GM19395 (cell line): ENCODE results near the gene GRM8.
A peak's percentile ranks its signal among the peaks of the same experiment; 100 is the strongest.

Source experiments
- ATAC-seq: cut with Tn5 transposase; IDR thresholded peaks from one replicate; pipeline ENCODE4 v1.9.1; 2021; ENCODE audit warnings: mild to moderate bottlenecking, moderate library complexity; ENCODE audit not compliant: unreplicated experiment

GRM8 gene

GRCh38 chr7:126569402-126569801, 683.3 kb downstream of the GRM8 start:
- ATAC-seq = peak; percentile 89

- ATAC-seq = no peak
Measured at GRCh38 chr7:126557271-126557670, 695.5 kb downstream of the GRM8 start.

DNA sequence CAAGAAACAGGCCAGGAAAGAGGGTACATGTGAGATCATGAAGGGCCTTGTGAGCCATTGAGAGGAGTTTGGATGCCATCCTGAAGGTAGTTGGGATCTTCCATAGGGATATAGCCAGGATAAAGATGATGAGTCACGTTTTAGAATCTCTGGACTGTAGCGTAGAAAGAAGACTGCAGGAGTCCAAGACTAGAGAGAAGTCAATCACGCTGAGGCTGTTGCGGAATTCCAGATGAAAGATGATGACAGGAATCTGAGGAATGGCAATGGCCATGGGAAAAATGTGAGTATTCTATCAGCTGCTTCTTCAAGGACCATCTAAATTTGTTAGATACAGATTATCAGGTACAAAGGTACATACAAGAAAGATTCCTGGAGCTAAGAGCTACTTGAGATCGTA, 711.3 kb downstream of the GRM8 start:
- ATAC-seq = no peak

GRCh38 chr7:126535176-126535575, 717.6 kb downstream of the GRM8 start:
- no peak for ATAC-seq

DNA sequence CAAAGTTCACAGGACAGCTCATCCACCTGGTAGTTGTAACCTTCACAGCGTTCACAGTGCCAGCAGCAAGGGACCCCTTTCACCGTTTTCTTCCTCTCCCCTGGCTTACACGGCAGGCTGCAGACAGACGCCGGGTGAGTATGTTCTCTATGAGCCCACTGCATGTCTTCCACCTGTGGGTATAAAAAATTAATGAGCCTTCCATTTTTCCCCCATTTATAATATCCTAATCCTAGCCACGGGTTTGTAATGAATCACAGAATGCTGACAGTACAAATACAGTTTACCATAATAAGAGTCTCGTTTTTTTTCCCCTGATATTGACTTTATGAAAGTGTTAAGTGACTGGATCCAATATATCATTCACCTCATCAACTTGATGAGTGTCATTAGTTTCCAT, 719.0 kb downstream of the GRM8 start:
- no peak for ATAC-seq

DNA sequence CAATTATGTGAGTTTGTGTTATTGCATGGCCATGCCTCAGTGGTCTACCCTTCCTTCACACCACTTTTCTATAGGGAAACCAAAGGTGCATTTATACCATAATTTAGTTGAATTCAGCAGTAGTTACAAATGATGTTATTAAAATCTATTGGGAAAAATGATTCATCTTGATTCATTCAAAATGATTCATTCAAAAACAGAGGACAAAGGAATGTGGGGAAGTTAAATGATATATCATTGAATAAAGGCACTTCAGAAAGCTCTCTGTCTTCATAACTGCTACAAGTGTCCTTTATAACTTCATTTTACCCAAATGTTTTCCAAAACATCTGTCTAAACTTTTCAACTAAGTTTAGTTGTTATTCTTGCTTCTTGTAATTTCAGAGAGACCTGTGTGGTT, 722.9 kb downstream of the GRM8 start:
- no peak for ATAC-seq

- peak; percentile 78 for ATAC-seq
Measured at GRCh38 chr7:126529254-126529653, 723.5 kb downstream of the GRM8 start.

GRCh38 chr7:126525906-126526305, 726.8 kb downstream of the GRM8 start:
- no peak for ATAC-seq

GRCh38 chr7:126524967-126525366, 727.8 kb downstream of the GRM8 start:
- ATAC-seq = no peak

- ATAC-seq = no peak
Measured at GRCh38 chr7:126511046-126511445, 741.7 kb downstream of the GRM8 start.

DNA sequence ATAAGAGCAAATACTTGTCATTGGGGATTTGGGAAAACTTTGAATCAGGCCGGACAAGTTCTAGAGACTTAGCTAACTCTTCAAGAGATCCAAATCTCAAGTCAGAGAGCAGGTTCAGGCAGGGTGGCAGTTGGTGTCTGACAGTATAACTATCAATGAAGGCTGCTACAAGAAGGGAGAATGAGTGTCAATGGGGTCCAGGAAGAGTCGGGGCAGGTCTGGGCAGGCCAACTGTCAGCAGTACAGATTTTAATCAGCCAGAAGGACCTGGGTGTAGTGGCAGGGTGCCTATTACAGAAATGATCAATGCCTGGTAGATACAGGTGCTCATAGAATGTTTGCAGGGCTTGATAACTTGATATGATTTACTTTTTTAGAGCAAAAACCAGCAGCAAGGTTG, 751.1 kb downstream of the GRM8 start:
- ATAC-seq = no peak

DNA sequence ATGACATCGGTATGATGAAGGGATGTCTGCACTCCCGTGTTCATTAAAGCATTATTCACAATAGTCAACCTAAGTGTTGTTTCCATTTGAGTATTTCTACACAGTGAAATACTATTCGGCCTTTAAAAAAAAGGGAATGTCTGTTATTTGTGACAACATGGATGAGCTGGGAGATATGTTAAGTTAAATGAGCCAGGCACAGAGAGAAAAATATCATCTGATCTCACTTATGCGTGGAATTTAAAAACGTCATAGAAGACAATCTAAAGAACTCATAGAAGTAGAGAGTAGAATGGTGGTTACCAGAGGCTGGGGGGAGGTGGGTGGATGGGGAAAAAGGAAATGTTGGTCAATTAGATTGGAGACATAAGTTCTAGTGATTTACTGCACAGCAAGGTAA, 753.3 kb downstream of the GRM8 start:
- ATAC-seq = no peak

DNA sequence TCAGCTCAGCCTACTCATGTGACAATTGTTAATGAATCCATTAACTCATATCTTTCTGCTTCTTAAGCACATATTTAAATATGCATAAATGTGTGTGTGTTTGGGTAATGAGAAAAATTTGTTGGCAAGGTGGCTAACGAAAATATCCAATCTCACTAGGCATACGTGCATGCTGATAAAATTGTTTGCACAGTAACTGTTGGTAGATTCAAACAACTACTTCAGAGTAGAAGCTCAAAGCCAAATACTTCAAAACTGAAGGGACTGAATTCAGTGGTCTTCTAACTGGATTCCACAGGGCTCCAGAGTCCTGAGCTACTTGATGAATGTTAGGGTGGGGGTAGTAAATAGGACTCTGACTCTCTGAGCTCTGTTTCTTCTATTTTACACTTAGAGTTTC, 757.0 kb downstream of the GRM8 start:
- no peak for ATAC-seq

- no peak for ATAC-seq
Measured at GRCh38 chr7:126495001-126495400, 757.7 kb downstream of the GRM8 start.

DNA sequence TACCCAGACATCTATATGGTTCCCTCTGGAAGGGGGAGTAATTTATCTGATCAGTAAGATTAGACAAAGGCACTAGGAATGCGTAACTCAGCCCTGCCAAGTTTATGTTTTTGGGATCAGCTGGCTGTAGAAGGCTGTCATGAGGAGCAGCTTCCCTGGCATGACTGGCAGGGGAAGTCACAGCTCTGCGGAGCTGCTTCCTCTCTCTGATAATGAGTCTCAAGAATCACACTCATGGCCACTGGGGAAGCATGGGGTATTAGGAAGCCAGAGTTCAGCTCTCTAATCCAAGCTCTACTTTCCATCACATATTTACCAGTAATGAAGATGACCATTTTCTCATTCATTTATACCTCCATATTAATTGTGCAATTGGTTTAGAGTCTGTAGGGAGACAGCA, 758.9 kb downstream of the GRM8 start:
- no peak for ATAC-seq

DNA sequence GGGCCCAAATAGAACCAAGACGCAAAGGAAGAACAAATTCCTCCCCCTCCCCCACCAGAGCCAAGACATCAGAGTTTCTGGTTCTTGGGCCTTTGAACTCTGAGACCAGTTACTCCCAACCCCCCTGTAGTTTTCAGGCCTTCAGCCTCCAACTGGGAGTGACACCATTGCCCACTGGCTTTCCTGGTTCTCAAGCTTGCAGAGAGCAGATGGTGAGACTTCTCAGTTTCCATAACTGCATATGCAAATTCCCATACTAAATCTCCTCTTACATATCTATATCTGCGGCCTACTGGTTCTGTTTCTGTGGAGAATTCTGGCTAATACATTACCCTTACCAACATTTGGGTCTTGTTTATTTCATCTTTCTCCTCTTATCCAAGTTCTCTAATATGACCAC, 762.9 kb downstream of the GRM8 start:
- no peak for ATAC-seq

DNA sequence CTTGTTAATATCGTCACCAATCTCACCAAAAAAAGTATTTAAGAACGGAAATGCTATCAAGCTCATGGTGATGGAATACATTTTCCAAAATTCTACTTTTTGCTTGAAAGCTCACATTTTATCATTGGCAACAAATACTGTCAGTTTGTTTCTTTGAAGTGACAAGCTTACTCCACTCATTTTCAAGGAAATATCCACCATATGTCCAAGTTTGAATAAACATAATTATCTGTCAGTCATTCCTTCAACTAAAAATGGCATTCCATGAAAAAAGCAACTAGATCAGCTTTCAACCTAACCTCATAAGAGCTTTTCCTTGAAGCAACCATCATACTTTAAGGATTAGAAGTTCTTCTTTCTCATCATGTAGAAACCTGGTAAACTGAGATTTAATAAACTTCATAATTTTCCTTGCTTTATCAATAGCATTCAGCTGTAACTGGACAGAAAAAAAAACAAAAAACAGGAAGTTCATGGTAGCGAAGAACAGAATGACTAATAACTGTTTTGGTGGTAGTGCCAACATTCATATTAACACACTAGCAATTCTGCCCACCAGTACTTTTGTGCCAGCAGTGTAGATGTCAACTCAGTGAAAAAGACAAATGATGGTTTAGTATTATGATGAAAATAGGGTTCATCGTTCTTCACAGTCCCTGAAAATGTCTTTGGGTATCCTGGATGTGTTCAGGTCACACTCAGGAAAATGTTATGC, 764.9 kb downstream of the GRM8 start:
- no peak for ATAC-seq

DNA sequence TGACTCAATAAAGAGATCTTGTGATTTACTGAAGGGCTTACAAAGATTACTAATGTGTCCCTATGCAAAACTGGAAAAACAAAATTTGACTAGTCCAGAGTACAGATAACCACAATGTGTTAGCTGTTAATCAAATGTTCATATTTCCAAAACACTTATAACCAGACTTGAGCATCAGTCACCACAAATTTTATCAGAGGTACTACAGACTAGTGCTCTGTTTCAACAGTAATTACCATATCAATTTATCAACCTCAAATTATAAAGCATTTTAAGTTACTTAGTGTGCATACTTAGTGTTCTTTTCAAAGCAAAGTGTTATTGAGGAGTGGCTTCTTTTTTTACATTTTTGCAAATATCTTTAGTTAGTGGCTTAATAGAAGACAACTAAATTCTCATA, 765.9 kb downstream of the GRM8 start:
- no peak for ATAC-seq

DNA sequence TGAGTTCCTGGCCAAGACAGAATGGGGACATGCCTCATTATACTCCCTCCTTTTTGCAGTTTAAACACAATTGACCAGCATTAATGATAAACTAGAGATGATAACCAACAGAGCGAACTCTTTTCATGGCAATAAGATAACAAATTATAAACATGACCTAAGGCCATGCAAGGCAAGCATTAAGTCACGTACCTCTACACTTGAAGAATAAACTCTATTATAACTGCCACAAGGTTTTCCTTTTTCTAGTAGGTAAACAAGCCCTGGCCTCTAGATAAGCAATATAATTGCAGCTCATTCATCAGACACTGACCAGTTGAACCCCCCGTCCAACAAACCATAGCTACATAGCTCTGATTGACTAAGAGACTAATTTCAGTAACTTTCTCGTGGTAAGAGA, 767.0 kb downstream of the GRM8 start:
- no peak for ATAC-seq

GRCh38 chr7:126483972-126484371, 768.8 kb downstream of the GRM8 start:
- ATAC-seq = no peak

GRCh38 chr7:126472825-126473224, 779.9 kb downstream of the GRM8 start:
- ATAC-seq = no peak

- ATAC-seq = no peak
Measured at GRCh38 chr7:126462405-126462804, 790.3 kb downstream of the GRM8 start.

- ATAC-seq = peak; percentile 46
Measured at GRCh38 chr7:126460664-126461063, 792.1 kb downstream of the GRM8 start.
